ENCODE results near the gene OR10W1. TPM values are rescaled to one million over a fixed set of nuclear protein-coding genes. Genes with fewer than 3 reads are reported as not detected.

OR10W1 gene
- total and polyA plus RNA-seq, 2 experiments from 2014 or later: not detected

DNA sequence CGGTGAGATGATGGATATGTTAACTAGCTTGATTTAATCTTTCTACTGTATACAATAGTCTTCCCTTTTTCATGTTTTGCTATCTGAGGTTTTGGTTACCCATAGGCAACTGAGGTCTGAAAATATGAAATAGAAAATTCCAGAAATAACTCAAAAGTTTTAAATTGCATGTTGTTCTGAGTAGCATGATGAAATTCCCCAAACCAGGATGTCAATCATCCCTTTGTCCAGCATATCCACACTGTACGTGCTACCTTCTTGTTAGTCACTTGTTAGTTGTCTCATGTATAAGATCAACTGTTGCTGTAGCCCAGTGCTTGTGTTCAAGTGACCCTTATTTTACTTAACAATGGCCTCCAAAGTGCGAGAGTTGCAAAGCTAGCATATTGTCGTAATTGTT is 21.2 kb upstream of the OR10W1 start:
- no peak overlapping the region for H3K4me2 ChIP-seq
- whole genome bisulfite sequencing (ENCODE audit: low lambda C conversion rate, missing lambda C conversion rate): 70% methylated on average over 4 of the region's 4 CpGs
- DNase-seq (ENCODE audit: low spot score): no peak
- H3K9me2 ChIP-seq (replicated peaks; ENCODE audit: insufficient read depth): no peaks in the 10 kb centered on the region
- H3K36me3 ChIP-seq (replicated peaks; ENCODE audit: insufficient read depth, low read depth): no peaks in the 10 kb centered on the region
- no peaks in the 10 kb centered on the region for H3K9me3 ChIP-seq (ENCODE audit: low read depth)
- no peaks in the 10 kb centered on the region for H3K4me1 ChIP-seq (ENCODE audit: insufficient read depth)
- TF ChIP-seq EZH2 (IDR thresholded peaks at IDR 0.05; ENCODE audit: borderline replicate concordance) (no peak), EZH2phosphoT487 (IDR thresholded peaks at IDR 0.05; ENCODE audit: low read depth, severe bottlenecking, unreplicated experiment) (no peak)
- TF ChIP-seq, protein P1, sequence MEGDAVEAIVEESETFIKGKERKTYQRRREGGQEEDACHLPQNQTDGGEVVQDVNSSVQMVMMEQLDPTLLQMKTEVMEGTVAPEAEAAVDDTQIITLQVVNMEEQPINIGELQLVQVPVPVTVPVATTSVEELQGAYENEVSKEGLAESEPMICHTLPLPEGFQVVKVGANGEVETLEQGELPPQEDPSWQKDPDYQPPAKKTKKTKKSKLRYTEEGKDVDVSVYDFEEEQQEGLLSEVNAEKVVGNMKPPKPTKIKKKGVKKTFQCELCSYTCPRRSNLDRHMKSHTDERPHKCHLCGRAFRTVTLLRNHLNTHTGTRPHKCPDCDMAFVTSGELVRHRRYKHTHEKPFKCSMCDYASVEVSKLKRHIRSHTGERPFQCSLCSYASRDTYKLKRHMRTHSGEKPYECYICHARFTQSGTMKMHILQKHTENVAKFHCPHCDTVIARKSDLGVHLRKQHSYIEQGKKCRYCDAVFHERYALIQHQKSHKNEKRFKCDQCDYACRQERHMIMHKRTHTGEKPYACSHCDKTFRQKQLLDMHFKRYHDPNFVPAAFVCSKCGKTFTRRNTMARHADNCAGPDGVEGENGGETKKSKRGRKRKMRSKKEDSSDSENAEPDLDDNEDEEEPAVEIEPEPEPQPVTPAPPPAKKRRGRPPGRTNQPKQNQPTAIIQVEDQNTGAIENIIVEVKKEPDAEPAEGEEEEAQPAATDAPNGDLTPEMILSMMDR (IDR thresholded peaks at IDR 0.05; ENCODE audit: poor library complexity): no peak
- no peaks in the 10 kb centered on the region for H3K27me3 ChIP-seq
- H3K27ac ChIP-seq: no peak overlapping the region
- no peaks in the 10 kb centered on the region for H3K79me2 ChIP-seq
- no peak overlapping the region for H2AFZ ChIP-seq
- H3K4me3 ChIP-seq: no peak overlapping the region
- H4K20me1 ChIP-seq (ENCODE audit: insufficient read depth, poor library complexity, severe bottlenecking): no peaks in the 10 kb centered on the region

DNA sequence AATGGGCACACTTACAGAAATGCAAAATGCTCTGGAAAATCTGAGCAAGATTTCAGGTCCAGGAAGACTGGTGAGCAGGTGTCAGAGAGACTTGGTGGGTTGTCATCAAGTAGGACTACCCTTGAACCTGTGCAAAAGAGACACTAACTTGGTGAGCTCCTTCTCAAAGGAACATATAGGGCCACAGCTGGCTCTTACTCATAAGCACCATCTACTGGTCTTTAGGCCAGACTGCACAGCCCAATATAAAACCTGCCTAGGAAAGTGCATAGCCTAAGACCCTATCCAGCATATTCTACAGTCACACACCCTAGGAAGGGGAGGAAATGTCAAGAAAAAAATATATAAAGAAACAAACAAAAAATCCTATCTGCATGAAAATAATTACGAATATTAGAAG is 18.2 kb upstream of the OR10W1 start:
- H3K4me2 ChIP-seq: no peak overlapping the region
- TF ChIP-seq, protein P1 (IDR thresholded peaks at IDR 0.05; ENCODE audit: poor library complexity): peak; percentile 54
- no peak for TF ChIP-seq EZH2phosphoT487 (IDR thresholded peaks at IDR 0.05; ENCODE audit: low read depth, severe bottlenecking, unreplicated experiment)
- no peak for TF ChIP-seq EZH2 (IDR thresholded peaks at IDR 0.05; ENCODE audit: borderline replicate concordance)
- H3K27ac ChIP-seq: no peak overlapping the region
- H2AFZ ChIP-seq: no peak overlapping the region
- no peaks in the 10 kb centered on the region for H3K36me3 ChIP-seq (replicated peaks; ENCODE audit: insufficient read depth, low read depth)
- H3K4me3 ChIP-seq: no peak overlapping the region
- 4% methylated on average over 1 of the region's 1 CpG for WGBS (ENCODE audit: low lambda C conversion rate, missing lambda C conversion rate)
- no peaks in the 10 kb centered on the region for H3K4me1 ChIP-seq (ENCODE audit: insufficient read depth)
- H4K20me1 ChIP-seq (ENCODE audit: insufficient read depth, poor library complexity, severe bottlenecking): no peaks in the 10 kb centered on the region
- peak; percentile 62 for DNase-seq (ENCODE audit: low spot score)
- no peaks in the 10 kb centered on the region for H3K9me3 ChIP-seq (ENCODE audit: low read depth)
- no peaks in the 10 kb centered on the region for H3K79me2 ChIP-seq
- no peaks in the 10 kb centered on the region for H3K27me3 ChIP-seq
- no peaks in the 10 kb centered on the region for H3K9me2 ChIP-seq (replicated peaks; ENCODE audit: insufficient read depth)

DNA sequence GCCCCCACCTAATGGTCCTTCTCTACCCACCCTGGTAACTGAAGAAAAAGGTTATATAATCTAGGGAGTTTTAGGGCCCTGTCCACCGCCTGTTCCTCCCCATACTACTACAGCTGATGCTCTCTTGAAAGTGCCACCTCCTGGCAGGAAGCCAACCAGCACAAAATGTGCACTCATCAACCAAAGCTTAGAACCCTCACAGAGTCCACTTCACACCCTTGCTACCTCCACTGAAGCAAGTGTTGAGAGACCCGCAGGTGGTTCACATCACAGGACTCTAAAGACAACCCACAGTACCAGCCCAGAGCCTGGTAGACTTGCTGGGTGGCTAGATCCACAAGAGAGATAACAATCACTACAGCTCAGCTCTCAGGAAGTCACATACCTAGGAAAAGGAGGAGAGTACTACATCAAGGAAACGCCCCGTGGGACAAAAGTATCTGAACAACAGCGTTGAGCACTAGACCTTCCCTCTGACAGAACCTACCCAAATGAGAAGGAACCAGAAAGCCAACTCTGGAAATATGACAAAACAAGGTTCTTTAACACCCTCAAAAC is 17.5 kb upstream of the OR10W1 start:
- Histone ChIP-seq H3K79me2 (no peaks in the 10 kb centered on the region), H3K4me1 (ENCODE audit: insufficient read depth) (no peaks in the 10 kb centered on the region), H2AFZ (no peak overlapping the region), H4K20me1 (ENCODE audit: insufficient read depth, poor library complexity, severe bottlenecking) (no peaks in the 10 kb centered on the region), H3K27me3 (no peaks in the 10 kb centered on the region), H3K4me2 (no peak overlapping the region), H3K27ac (no peak overlapping the region), H3K9me2 (replicated peaks; ENCODE audit: insufficient read depth) (no peaks in the 10 kb centered on the region), H3K36me3 (replicated peaks; ENCODE audit: insufficient read depth, low read depth) (no peaks in the 10 kb centered on the region), H3K9me3 (ENCODE audit: low read depth) (no peaks in the 10 kb centered on the region), H3K4me3 (no peak overlapping the region)
- WGBS (ENCODE audit: low lambda C conversion rate, missing lambda C conversion rate): 70% methylated on average over 5 of the region's 5 CpGs
- no peak for DNase-seq (ENCODE audit: low spot score)
- TF ChIP-seq EZH2 (IDR thresholded peaks at IDR 0.05; ENCODE audit: borderline replicate concordance) (no peak), EZH2phosphoT487 (IDR thresholded peaks at IDR 0.05; ENCODE audit: low read depth, severe bottlenecking, unreplicated experiment) (no peak)
- TF ChIP-seq, protein P1 (IDR thresholded peaks at IDR 0.05; ENCODE audit: poor library complexity): no peak

All from hepatocyte (in vitro differentiated cells).